ENCODE results near the gene VAMP5. TPM values are rescaled to one million over a fixed set of nuclear protein-coding genes. Genes with fewer than 3 reads are reported as not detected.
A peak's percentile ranks its signal among the peaks of the same experiment; 100 is the strongest.
"Not testable (repeated sequence)": the region's sequence is repeated elsewhere in the genome, so short reads cannot be mapped to it uniquely, and the experiment has no call there.

VAMP5 gene
- total RNA-seq, 1 donor from 2014 or later, result 33.1 TPM

- H3K27ac Mint-ChIP-seq; H3K27me3 Mint-ChIP-seq; H3K4me3 Mint-ChIP-seq; intact Hi-C loops (cut with micrococcal nuclease); H3K9me3 Mint-ChIP-seq; DNase-seq: not testable (repeated sequence)
- Mint-ChIP-seq H3K4me1 (peaks cover 34% of the 10 kb centered on the region), H3K36me3 (ENCODE audit: low read depth) (peaks cover 64% of the 10 kb centered on the region)
Measured at GRCh38 chr2:85544915-85545779, 39.1 kb upstream of the VAMP5 start.

GRCh38 chr2:85545780-85546240 is 38.4 kb upstream of the VAMP5 start:
- Mint-ChIP-seq H3K36me3 (ENCODE audit: low read depth) (peaks cover 60% of the 10 kb centered on the region), H3K4me1 (peaks cover 32% of the 10 kb centered on the region), H3K27ac (no peak overlapping the region), H3K9me3 (no peaks in the 10 kb centered on the region), H3K4me3 (no peak overlapping the region), H3K27me3 (no peaks in the 10 kb centered on the region)
- intact Hi-C loops (cut with micrococcal nuclease), result no loop called here
- DNase-seq, result no peak

GRCh38 chr2:85547089-85547858 is 37.0 kb upstream of the VAMP5 start:
- Mint-ChIP-seq H3K27me3 (no peaks in the 10 kb centered on the region), H3K36me3 (ENCODE audit: low read depth) (peaks cover 57% of the 10 kb centered on the region)
- intact Hi-C loops (cut with micrococcal nuclease), result no loop called here

GRCh38 chr2:85547859-85548607 is 36.2 kb upstream of the VAMP5 start:
- no peaks in the 10 kb centered on the region for H3K9me3 Mint-ChIP-seq
- no peak for DNase-seq
- peaks cover 54% of the 10 kb centered on the region for H3K36me3 Mint-ChIP-seq (ENCODE audit: low read depth)
- H3K4me1 Mint-ChIP-seq, result peaks cover 18% of the 10 kb centered on the region
- H3K27ac Mint-ChIP-seq, result peak overlapping the region; percentile 27
- no peaks in the 10 kb centered on the region for H3K27me3 Mint-ChIP-seq
- H3K4me3 Mint-ChIP-seq, result no peak overlapping the region
- intact Hi-C loops (cut with micrococcal nuclease), result no loop called here

More at GRCh38 chr2:85547089-85547858, 37.0 kb upstream of the VAMP5 start:
- Mint-ChIP-seq H3K4me1 (peaks cover 24% of the 10 kb centered on the region), H3K4me3 (no peak overlapping the region), H3K9me3 (no peaks in the 10 kb centered on the region), H3K27ac (peak overlapping the region; percentile 65)
- no peak for DNase-seq

- peaks cover 49% of the 10 kb centered on the region for H3K36me3 Mint-ChIP-seq (ENCODE audit: low read depth)
- intact Hi-C loops (cut with micrococcal nuclease), result no loop called here
- no peak overlapping the region for H3K27ac Mint-ChIP-seq
Measured at GRCh38 chr2:85548608-85548900, 35.7 kb upstream of the VAMP5 start.

GRCh38 chr2:85549095-85549494 is 35.1 kb upstream of the VAMP5 start:
- H3K27me3 Mint-ChIP-seq, result no peaks in the 10 kb centered on the region

More at GRCh38 chr2:85548608-85548900, 35.7 kb upstream of the VAMP5 start:
- Mint-ChIP-seq H3K27me3 (no peaks in the 10 kb centered on the region), H3K4me3 (no peak overlapping the region), H3K9me3 (no peaks in the 10 kb centered on the region), H3K4me1 (peaks cover 14% of the 10 kb centered on the region)
- DNase-seq, result no peak

GRCh38 chr2:85549826-85550225 is 34.4 kb upstream of the VAMP5 start:
- H3K36me3 Mint-ChIP-seq (ENCODE audit: low read depth), result peaks cover 45% of the 10 kb centered on the region
- no peak overlapping the region for H3K4me3 Mint-ChIP-seq
- no peaks in the 10 kb centered on the region for H3K9me3 Mint-ChIP-seq
- H3K4me1 Mint-ChIP-seq, result peaks cover 6% of the 10 kb centered on the region
- H3K27ac Mint-ChIP-seq, result no peak overlapping the region
- DNase-seq, result no peak
- intact Hi-C loops (cut with micrococcal nuclease), result loop anchor here (1.0 kb wide), 1 partner anchor 8 kb away; no protein-coding TSS in a partner anchor
- H3K27me3 Mint-ChIP-seq, result no peaks in the 10 kb centered on the region

More at GRCh38 chr2:85549095-85549494, 35.1 kb upstream of the VAMP5 start:
- intact Hi-C loops (cut with micrococcal nuclease), result no loop called here
- Mint-ChIP-seq H3K4me3 (no peak overlapping the region), H3K9me3 (no peaks in the 10 kb centered on the region), H3K4me1 (peaks cover 9% of the 10 kb centered on the region), H3K36me3 (ENCODE audit: low read depth) (peaks cover 49% of the 10 kb centered on the region), H3K27ac (no peak overlapping the region)
- no peak for DNase-seq

- intact Hi-C loops (cut with micrococcal nuclease), result loop anchor here (1.0 kb wide), 1 partner anchor 8 kb away; no protein-coding TSS in a partner anchor
- Mint-ChIP-seq H3K4me3 (no peak overlapping the region), H3K9me3 (no peaks in the 10 kb centered on the region), H3K27me3 (no peaks in the 10 kb centered on the region), H3K36me3 (ENCODE audit: low read depth) (peaks cover 45% of the 10 kb centered on the region), H3K27ac (no peak overlapping the region), H3K4me1 (peaks cover 5% of the 10 kb centered on the region)
- DNase-seq, result no peak
Measured at GRCh38 chr2:85550486-85550885, 33.7 kb upstream of the VAMP5 start.

GRCh38 chr2:85551698-85552678 is 32.2 kb upstream of the VAMP5 start:
- peaks cover 5% of the 10 kb centered on the region for H3K4me1 Mint-ChIP-seq
- H3K4me3 Mint-ChIP-seq, result no peak overlapping the region
- peaks cover 41% of the 10 kb centered on the region for H3K36me3 Mint-ChIP-seq (ENCODE audit: low read depth)
- peak; percentile 96 for DNase-seq
- no peaks in the 10 kb centered on the region for H3K27me3 Mint-ChIP-seq
- H3K27ac Mint-ChIP-seq, result no peak overlapping the region
- no peaks in the 10 kb centered on the region for H3K9me3 Mint-ChIP-seq
- intact Hi-C loops (cut with micrococcal nuclease), result loop anchor here (1.0 kb wide), 2 partner anchors 132 to 161 kb away; no protein-coding TSS in a partner anchor

- intact Hi-C loops (cut with micrococcal nuclease), result no loop called here
- Mint-ChIP-seq H3K27ac (no peak overlapping the region), H3K27me3 (no peaks in the 10 kb centered on the region), H3K4me1 (peaks cover 9% of the 10 kb centered on the region), H3K9me3 (no peaks in the 10 kb centered on the region), H3K4me3 (no peak overlapping the region), H3K36me3 (ENCODE audit: low read depth) (peaks cover 41% of the 10 kb centered on the region)
- DNase-seq, result no peak
Measured at GRCh38 chr2:85553184-85553583, 31.0 kb upstream of the VAMP5 start.

GRCh38 chr2:85554980-85555612 is 29.1 kb upstream of the VAMP5 start:
- peaks cover 41% of the 10 kb centered on the region for H3K36me3 Mint-ChIP-seq (ENCODE audit: low read depth)
- peaks cover 17% of the 10 kb centered on the region for H3K4me1 Mint-ChIP-seq
- no peaks in the 10 kb centered on the region for H3K27me3 Mint-ChIP-seq

GRCh38 chr2:85557130-85557529 is 27.1 kb upstream of the VAMP5 start:
- Mint-ChIP-seq H3K4me3 (no peak overlapping the region), H3K36me3 (ENCODE audit: low read depth) (peaks cover 29% of the 10 kb centered on the region), H3K27ac (no peak overlapping the region), H3K9me3 (no peaks in the 10 kb centered on the region), H3K27me3 (no peaks in the 10 kb centered on the region), H3K4me1 (peaks cover 26% of the 10 kb centered on the region)
- DNase-seq, result no peak
- intact Hi-C loops (cut with micrococcal nuclease), result no loop called here

More at GRCh38 chr2:85554980-85555612, 29.1 kb upstream of the VAMP5 start:
- H3K4me3 Mint-ChIP-seq, result no peak overlapping the region
- intact Hi-C loops (cut with micrococcal nuclease), result no loop called here
- no peaks in the 10 kb centered on the region for H3K9me3 Mint-ChIP-seq
- DNase-seq, result no peak
- H3K27ac Mint-ChIP-seq, result no peak overlapping the region

Measured in activated CD4-positive, alpha-beta T cell treated with anti-CD3 and anti-CD28 coated beads, Interleukin-2, amount 10 ng/mL, durations not matched to agents 24 days and 14 days (primary cell).